GM04504 (cell line): Measurements from ENCODE around the gene SORCS1.

Experiments
- DNase-seq: peaks from one replicate; pipeline ENCODE4 v3.0.0-alpha.2; 2012; ENCODE audit warnings: low read depth

SORCS1 gene

GRCh38 chr10:106992055-106992454 is 172.5 kb downstream of the SORCS1 start:
- no peak for DNase-seq

- no peak for DNase-seq
Observed at GRCh38 chr10:106991091-106991490, 173.4 kb downstream of the SORCS1 start.

GRCh38 chr10:106987362-106987761 is 177.1 kb downstream of the SORCS1 start:
- DNase-seq, result no peak

- no peak for DNase-seq
Observed at GRCh38 chr10:106982268-106982667, 182.2 kb downstream of the SORCS1 start.

- no peak for DNase-seq
Observed at GRCh38 chr10:106981452-106982075, 182.9 kb downstream of the SORCS1 start.

- DNase-seq, result no peak
Observed at GRCh38 chr10:106980495-106981451, 183.7 kb downstream of the SORCS1 start.

GRCh38 chr10:106978756-106979155 is 185.8 kb downstream of the SORCS1 start:
- no peak for DNase-seq

- no peak for DNase-seq
Observed at GRCh38 chr10:106973716-106974115, 190.8 kb downstream of the SORCS1 start.

- no peak for DNase-seq
Observed at GRCh38 chr10:106973288-106973687, 191.2 kb downstream of the SORCS1 start.

GRCh38 chr10:106972381-106972780 is 192.1 kb downstream of the SORCS1 start:
- no peak for DNase-seq

GRCh38 chr10:106971411-106971831 is 193.1 kb downstream of the SORCS1 start:
- no peak for DNase-seq

GRCh38 chr10:106967452-106967851 is 197.1 kb downstream of the SORCS1 start:
- no peak for DNase-seq

- no peak for DNase-seq
Observed at GRCh38 chr10:106960812-106961211, 203.7 kb downstream of the SORCS1 start.

GRCh38 chr10:106959521-106959920 is 205.0 kb downstream of the SORCS1 start:
- no peak for DNase-seq

- no peak for DNase-seq
Observed at GRCh38 chr10:106958589-106959361, 205.7 kb downstream of the SORCS1 start.

- no peak for DNase-seq
Observed at GRCh38 chr10:106957823-106958588, 206.5 kb downstream of the SORCS1 start.

- DNase-seq, result no peak
Observed at GRCh38 chr10:106956216-106956915, 208.1 kb downstream of the SORCS1 start.

- no peak for DNase-seq
Observed at GRCh38 chr10:106955133-106955532, 209.4 kb downstream of the SORCS1 start.

- no peak for DNase-seq
Observed at GRCh38 chr10:106952033-106952432, 212.5 kb downstream of the SORCS1 start.

- DNase-seq, result no peak
Observed at GRCh38 chr10:106949680-106950478, 214.6 kb downstream of the SORCS1 start.
